HG02642 (cell line): ENCODE data around the gene TSGA10IP.
"Not testable (repeated sequence)": the region's sequence is repeated elsewhere in the genome, so short reads cannot be mapped to it uniquely, and the experiment has no call there.

Source experiments
- ATAC-seq: cut with Tn5 transposase; IDR thresholded peaks from one replicate; pipeline ENCODE4 v1.9.1; 2021; ENCODE audit warnings: mild to moderate bottlenecking; ENCODE audit not compliant: unreplicated experiment, poor library complexity

Gene TSGA10IP

GRCh38 chr11:65945941-65946558 lies 770 bp downstream of the TSGA10IP start:
- no peak for ATAC-seq

GRCh38 chr11:65946655-65947054 lies 1.4 kb downstream of the TSGA10IP start:
- ATAC-seq, result no peak

GRCh38 chr11:65947133-65947532 lies 1.9 kb downstream of the TSGA10IP start:
- ATAC-seq, result no peak

- ATAC-seq, result no peak
These were observed 2.4 kb downstream of the TSGA10IP start for GRCh38 chr11:65947603-65948125.

- ATAC-seq, result not testable (repeated sequence)
These were observed 5.4 kb downstream of the TSGA10IP start for GRCh38 chr11:65950711-65951110.

GRCh38 chr11:65951641-65952040 lies 6.4 kb downstream of the TSGA10IP start:
- ATAC-seq, result not testable (repeated sequence)

- no peak for ATAC-seq
These were observed 6.8 kb downstream of the TSGA10IP start for GRCh38 chr11:65952052-65952521.

GRCh38 chr11:65953471-65953870 lies 8.2 kb downstream of the TSGA10IP start:
- ATAC-seq, result no peak

- ATAC-seq, result no peak
These were observed 9.5 kb downstream of the TSGA10IP start for GRCh38 chr11:65954771-65955170.

GRCh38 chr11:65958291-65958690 lies 13.0 kb downstream of the TSGA10IP start:
- no peak for ATAC-seq

- no peak for ATAC-seq
These were observed 13.6 kb downstream of the TSGA10IP start for GRCh38 chr11:65958774-65959420.

- ATAC-seq, result no peak
These were observed 15.6 kb downstream of the TSGA10IP start for GRCh38 chr11:65960824-65961266.

- peak; percentile 91 for ATAC-seq
These were observed 16.2 kb downstream of the TSGA10IP start, which contains the start of gene SART1 for GRCh38 chr11:65961267-65962140. TSS of gene SART1 (plus strand) at chr11:65961734. CDS start at chr11:65961781, 47 bp downstream.

GRCh38 chr11:65962141-65962564 lies 16.9 kb downstream of the TSGA10IP start:
- no peak for ATAC-seq

GRCh38 chr11:65964906-65965305 lies 19.6 kb downstream of the TSGA10IP start:
- no peak for ATAC-seq

- no peak for ATAC-seq
These were observed 20.9 kb downstream of the TSGA10IP start for GRCh38 chr11:65965986-65966762.

- no peak for ATAC-seq
These were observed 22.2 kb downstream of the TSGA10IP start for GRCh38 chr11:65967329-65967934.

- ATAC-seq, result no peak
These were observed 23.6 kb downstream of the TSGA10IP start for GRCh38 chr11:65968600-65969482.
